Aorta (tissue), 5 donors: ENCODE data around the gene MRPL50. TPM values are rescaled to one million over a fixed set of nuclear protein-coding genes. Genes with fewer than 3 reads are reported as not detected.

Source experiments
- ATAC-seq: fragments of 200-7000 bp; cut with Tn5 transposase; one replicate; pipeline ENCODE4 v1.9.1; 2022; ENCODE audit warnings: moderate library complexity; ENCODE audit not compliant: low FRiP score
- DNase-seq, 2 donors: peaks; one replicate each; pipeline ENCODE4 v3.0.0-alpha.2; 2020
- H3K27ac ChIP-seq, 2 donors: one replicate each; pipeline ENCODE4 v1.5.1; 2013; ENCODE audit warnings: low read length in 2 of 2, mild to moderate bottlenecking in 2 of 2, moderate library complexity in 2 of 2, control low read depth in 1 of 2, inconsistent platforms in 1 of 2, low read depth in 1 of 2
- H3K27me3 ChIP-seq, 2 donors: one replicate each; pipeline ENCODE4 v1.6.1; 2013; ENCODE audit warnings: control low read depth in 1 of 2, low read length in 1 of 2, mild to moderate bottlenecking in 1 of 2, moderate library complexity in 1 of 2; ENCODE audit not compliant: insufficient read depth in 2 of 2, control insufficient read depth in 1 of 2
- H3K36me3 ChIP-seq, 2 donors: one replicate each; pipeline ENCODE4 v1.6.1; 2013; ENCODE audit warnings: control low read depth in 1 of 2, low read length in 1 of 2, mild to moderate bottlenecking in 1 of 2; ENCODE audit not compliant: insufficient read depth in 2 of 2, control insufficient read depth in 1 of 2
- H3K4me1 ChIP-seq, 2 donors: one replicate each; pipeline ENCODE4 v1.6.1; 2013; ENCODE audit warnings: low read length in 2 of 2, control low read depth in 1 of 2, mild to moderate bottlenecking in 1 of 2, moderate library complexity in 1 of 2; ENCODE audit not compliant: insufficient read depth in 2 of 2, control insufficient read depth in 1 of 2
- H3K4me3 ChIP-seq, 2 donors: one replicate each; pipeline ENCODE4 v1.5.1; 2013; ENCODE audit warnings: low read length in 2 of 2, control low read depth in 1 of 2, mild to moderate bottlenecking in 1 of 2
- H3K9me3 ChIP-seq: one replicate; pipeline ENCODE4 v1.6.1; 2013; ENCODE audit warnings: mild to moderate bottlenecking, low read length; ENCODE audit not compliant: control insufficient read depth
- WGBS, 2 donors: extraction: QIAGEN DNeasy Blood & Tissue Kit; methylation state at CpG; one replicate each; pipeline ENCODE4 v1.1.7; 2013; 5-methylcytosine and 5-hydroxymethylcytosine counted together
- intact Hi-C, 2 donors: fragments of 100-400 bp; cut with DNase I; formaldehyde crosslinking; loops; one replicate each; pipeline versions ENCODE4 v1.14.2 to v1.15.0; 2022
- polyA plus RNA-seq, 2 donors: library from polyadenylated mRNA; stranded (reverse); fragments of 200-250 nt; gene quantifications; one replicate each; pipeline ENCODE4 v1.2.3, GENCODE V29; 2013
- total RNA-seq, 2 donors: library from RNA; stranded (reverse); fragmentation: NEBNext Ultra II Directional; extraction: Animal tissue kit (Norgen Biotek cat#: 25700); gene quantifications; one replicate each; pipeline ENCODE4 v1.2.1, GENCODE V29; 2021
- donor health status: healthy with polysubstance abuse.
- donor health status: Bipolar disorder and iron deficiency.
- donor health status: DM: no; HTN: no; CAD: no.
- donor health status: DM: no; HTN: no; CAD: no.
- donor health status: DM: yes; HTN: yes; CAD: no.

The MRPL50 gene
- total and polyA plus RNA-seq, 4 donors, result 4.4 to 9.5 (median 8.2) TPM

GRCh38 chr9:101350285-101350684, 48.1 kb downstream of the MRPL50 start:
- H3K9me3 ChIP-seq, result no peaks in the 10 kb centered on the region
- intact Hi-C loops, result no loop called here
- 71 to 79% methylated on average over 1 of the region's 1 CpG for WGBS, 2 donors
- H3K4me3 ChIP-seq, result no peak overlapping the region
- DNase-seq (no peak), ATAC-seq (no peak)
- H3K27ac ChIP-seq, result no peak overlapping the region
- peaks cover 0 to 3% of the 10 kb centered on the region in 2 donors for H3K27me3 ChIP-seq
- no peaks in the 10 kb centered on the region for H3K4me1 ChIP-seq
- H3K36me3 ChIP-seq, result no peaks in the 10 kb centered on the region

GRCh38 chr9:101342595-101342994, 55.8 kb downstream of the MRPL50 start:
- no peaks in the 10 kb centered on the region for H3K27me3 ChIP-seq
- no peak overlapping the region for H3K27ac ChIP-seq
- H3K36me3 ChIP-seq, result no peaks in the 10 kb centered on the region
- H3K4me3 ChIP-seq, result no peak overlapping the region
- WGBS, 2 donors, result 32 to 38% methylated on average over 1 of the region's 1 CpG
- H3K9me3 ChIP-seq, result no peaks in the 10 kb centered on the region
- no peak for ATAC-seq
- no peaks in the 10 kb centered on the region for H3K4me1 ChIP-seq
- intact Hi-C loops, result no loop called here
- no peak for DNase-seq

- no peaks in the 10 kb centered on the region for H3K9me3 ChIP-seq
Observed at GRCh38 chr9:101341958-101342357, 56.5 kb downstream of the MRPL50 start.

More at GRCh38 chr9:101341958-101342357, 56.5 kb downstream of the MRPL50 start:
- no peaks in the 10 kb centered on the region for H3K27me3 ChIP-seq
- ATAC-seq (no peak), DNase-seq (no peak)
- H3K36me3 ChIP-seq, result no peaks in the 10 kb centered on the region
- H3K27ac ChIP-seq, result no peak overlapping the region
- no peaks in the 10 kb centered on the region for H3K4me1 ChIP-seq
- intact Hi-C loops, result no loop called here
- H3K4me3 ChIP-seq, result no peak overlapping the region

Other genes with a start within 250 kb of the MRPL50 start
- not detected for gene BAAT, start 13.6 kb downstream of the MRPL50 start, total RNA-seq
- not detected for gene BAAT, start 13.6 kb downstream of the MRPL50 start, polyA plus RNA-seq
- 10 to 100 TPM; 20.4 to 23.3 TPM for gene ZNF189, start 233 bp upstream of the MRPL50 start, total RNA-seq
- gene ZNF189, start 233 bp upstream of the MRPL50 start, polyA plus RNA-seq, result 1 to 10 TPM; 5.9 to 8.5 TPM
- not detected for gene ALDOB, start 37.2 kb upstream of the MRPL50 start, total RNA-seq
- 1,000 to 10,000 TPM in 1 of 2 donors, 1 to 10 TPM in 1; 1.3 to 1,178 TPM for gene ALDOB, start 37.2 kb upstream of the MRPL50 start, polyA plus RNA-seq
- gene RNF20, start 135.2 kb upstream of the MRPL50 start, total RNA-seq, result 10 to 100 TPM; 41.3 to 48.1 TPM
- gene RNF20, start 135.2 kb upstream of the MRPL50 start, polyA plus RNA-seq, result 10 to 100 TPM; 11.0 to 24.0 TPM
- not detected for gene PPP3R2, start 196.4 kb upstream of the MRPL50 start, total RNA-seq
- not detected for gene PPP3R2, start 196.4 kb upstream of the MRPL50 start, polyA plus RNA-seq